PC-9 (cell line): Measurements from ENCODE around the gene ADGRG7.

ENCODE experiments used
- CTCF ChIP-seq: fragments of 200-600 bp; sonication (generic); conservative IDR thresholded peaks from 2 replicates; pipeline ENCODE4 v1.6.1; 2017; ENCODE audit warnings: mixed run types, antibody characterized with exemption, mild to moderate bottlenecking, moderate library complexity
- EZH2 ChIP-seq: fragments of 200-600 bp; sonication (generic); IDR thresholded peaks from 2 replicates; pipeline ENCODE4 v1.8.0; 2017; ENCODE audit warnings: antibody characterized with exemption, low read depth

- TF ChIP-seq CTCF (no peak), EZH2 (no peak)
Observed at GRCh38 chr3:100740207-100740606, 130.8 kb downstream of the ADGRG7 start.
